ENCODE data around the gene FNDC10. TPM values are rescaled to one million over a fixed set of nuclear protein-coding genes. Genes with fewer than 3 reads are reported as not detected.
A peak's percentile ranks its signal among the peaks of the same experiment; 100 is the strongest.

FNDC10 gene
- total RNA-seq, 1 donor from 2014 or later = 0.60 TPM

- intact Hi-C loops (cut with micrococcal nuclease) = no loop called here
- DNase-seq (no peak), ATAC-seq (ENCODE audit: low read depth) (no peak)
- H3K4me1 Mint-ChIP-seq = no peaks in the 10 kb centered on the region
- POLR2A ChIA-PET = interaction anchor here (0.6 kb wide), 1 partner anchor 98 kb away, joined by 7 read pairs; no protein-coding TSS in a partner anchor
- TF ChIP-seq, protein P1, sequence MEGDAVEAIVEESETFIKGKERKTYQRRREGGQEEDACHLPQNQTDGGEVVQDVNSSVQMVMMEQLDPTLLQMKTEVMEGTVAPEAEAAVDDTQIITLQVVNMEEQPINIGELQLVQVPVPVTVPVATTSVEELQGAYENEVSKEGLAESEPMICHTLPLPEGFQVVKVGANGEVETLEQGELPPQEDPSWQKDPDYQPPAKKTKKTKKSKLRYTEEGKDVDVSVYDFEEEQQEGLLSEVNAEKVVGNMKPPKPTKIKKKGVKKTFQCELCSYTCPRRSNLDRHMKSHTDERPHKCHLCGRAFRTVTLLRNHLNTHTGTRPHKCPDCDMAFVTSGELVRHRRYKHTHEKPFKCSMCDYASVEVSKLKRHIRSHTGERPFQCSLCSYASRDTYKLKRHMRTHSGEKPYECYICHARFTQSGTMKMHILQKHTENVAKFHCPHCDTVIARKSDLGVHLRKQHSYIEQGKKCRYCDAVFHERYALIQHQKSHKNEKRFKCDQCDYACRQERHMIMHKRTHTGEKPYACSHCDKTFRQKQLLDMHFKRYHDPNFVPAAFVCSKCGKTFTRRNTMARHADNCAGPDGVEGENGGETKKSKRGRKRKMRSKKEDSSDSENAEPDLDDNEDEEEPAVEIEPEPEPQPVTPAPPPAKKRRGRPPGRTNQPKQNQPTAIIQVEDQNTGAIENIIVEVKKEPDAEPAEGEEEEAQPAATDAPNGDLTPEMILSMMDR (IDR thresholded peaks at IDR 0.05) = no peak
- H3K27me3 Mint-ChIP-seq = peaks cover 22% of the 10 kb centered on the region
- H3K27ac Mint-ChIP-seq = no peak overlapping the region
- no peaks in the 10 kb centered on the region for H3K36me3 Mint-ChIP-seq (ENCODE audit: low read depth)
- CTCF ChIA-PET = no interaction called here
- H3K4me3 Mint-ChIP-seq = no peak overlapping the region
- H3K9me3 Mint-ChIP-seq = no peaks in the 10 kb centered on the region
Measured at GRCh38 chr1:1582585-1583346, 17.2 kb downstream of the FNDC10 start.

DNA sequence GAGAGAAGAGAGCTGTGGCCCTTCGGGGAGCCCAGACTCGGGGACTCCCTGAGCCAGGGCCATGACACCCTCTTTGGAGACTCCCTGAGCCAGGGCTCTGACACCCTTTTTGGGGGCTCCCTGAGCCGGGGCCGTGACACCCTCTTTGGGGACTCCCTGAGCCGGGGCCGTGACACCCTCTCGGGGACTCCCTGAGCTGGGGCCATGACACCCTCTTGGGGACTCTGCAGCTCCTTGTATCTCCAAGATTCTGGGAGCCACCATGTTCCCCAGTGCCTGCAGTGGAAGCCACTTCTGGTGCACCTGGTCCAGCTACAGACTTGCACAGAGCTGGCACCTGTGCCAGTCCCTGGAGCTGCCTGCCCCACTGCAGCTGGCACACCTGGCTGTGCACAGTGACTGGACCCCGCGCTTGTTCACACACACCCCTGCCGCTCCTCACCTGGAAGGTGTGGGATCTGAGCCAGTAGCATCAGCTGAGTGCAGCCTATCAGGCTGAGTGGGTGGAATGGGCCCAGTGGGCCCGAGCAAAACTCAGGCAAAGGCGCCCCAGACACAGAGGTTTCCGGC is 21.5 kb downstream of the FNDC10 start:
- no peak for ATAC-seq (ENCODE audit: low read depth)
- no peak overlapping the region for H3K4me3 Mint-ChIP-seq
- DNase-seq = no peak
- intact Hi-C loops (cut with micrococcal nuclease) = no loop called here
- no peak overlapping the region for H3K27ac Mint-ChIP-seq
- ChIA-PET POLR2A (interaction anchor here (0.6 to 1.3 kb wide), 2 partner anchors 37 to 182 kb away, joined by 3 to 7 read pairs; partner anchors contain the start of gene MIB2), CTCF (no interaction called here)
- TF ChIP-seq, protein P1 (IDR thresholded peaks at IDR 0.05) = no peak
- peaks cover 10% of the 10 kb centered on the region for H3K36me3 Mint-ChIP-seq (ENCODE audit: low read depth)
- H3K27me3 Mint-ChIP-seq = peaks cover 20% of the 10 kb centered on the region
- peaks cover 14% of the 10 kb centered on the region for H3K4me1 Mint-ChIP-seq
- H3K9me3 Mint-ChIP-seq = no peaks in the 10 kb centered on the region

DNA sequence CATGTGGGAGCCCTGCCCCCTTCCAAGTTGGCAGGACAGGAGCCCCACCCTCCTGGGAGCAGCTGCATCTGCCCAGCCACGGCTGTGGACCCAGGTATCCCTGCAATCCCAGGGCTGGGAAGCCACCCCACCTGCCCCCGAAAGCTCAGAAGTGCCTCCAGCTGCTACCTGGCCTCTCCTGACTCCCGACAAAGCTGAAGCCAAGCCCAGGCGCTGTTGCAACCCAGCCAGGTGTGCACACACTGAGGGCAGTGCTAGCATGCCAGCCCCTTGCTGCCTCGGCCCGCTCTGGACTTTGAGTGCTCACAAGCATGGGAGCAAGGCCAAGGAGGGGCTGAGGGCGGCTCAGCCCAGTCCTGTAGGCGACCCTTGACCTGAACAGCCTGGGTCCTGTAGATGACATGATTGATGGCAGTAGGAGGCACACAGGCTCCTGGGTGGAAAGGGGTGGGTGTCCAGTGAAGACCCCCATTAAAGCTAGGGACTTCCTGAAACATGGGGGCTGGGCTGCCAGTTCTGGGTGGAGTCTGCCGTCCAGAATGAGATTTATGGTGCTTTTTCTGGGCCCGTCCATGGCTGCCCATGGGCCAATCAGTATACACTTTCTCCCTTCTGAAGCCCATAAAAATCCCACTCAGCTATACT is 22.4 kb downstream of the FNDC10 start:
- Mint-ChIP-seq H3K4me1 (peaks cover 23% of the 10 kb centered on the region), H3K4me3 (no peak overlapping the region), H3K36me3 (ENCODE audit: low read depth) (peaks cover 11% of the 10 kb centered on the region), H3K9me3 (no peaks in the 10 kb centered on the region), H3K27ac (no peak overlapping the region), H3K27me3 (peaks cover 16% of the 10 kb centered on the region)
- CTCF ChIA-PET = no interaction called here
- no peak for DNase-seq
- TF ChIP-seq, protein P1 (IDR thresholded peaks at IDR 0.05) = no peak
- intact Hi-C loops (cut with micrococcal nuclease) = no loop called here
- ATAC-seq (ENCODE audit: low read depth) = no peak
- POLR2A ChIA-PET = interaction anchor here (0.9 to 1.3 kb wide), 2 partner anchors 30 to 38 kb away, joined by 3 read pairs; partner anchors contain the start of gene MIB2

GRCh38 chr1:1574721-1575537 is 25.0 kb downstream of the FNDC10 start, which contains the start of gene SSU72:
TSS of gene SSU72 (minus strand) at chr1:1574863. CDS start at chr1:1574557, 306 bp downstream.
- Mint-ChIP-seq H3K4me3 (peak within 1 kb of the TSS; percentile 96), H3K9me3 (no peaks in the 10 kb centered on the region), H3K27ac (peak within 1 kb of the TSS; percentile 98), H3K36me3 (ENCODE audit: low read depth) (peaks cover 24% of the 10 kb centered on the region), H3K4me1 (peaks cover 37% of the 10 kb centered on the region), H3K27me3 (peaks cover 4% of the 10 kb centered on the region)
- ATAC-seq (ENCODE audit: low read depth) = peak; percentile 85
- peak; percentile 95 for DNase-seq
- TF ChIP-seq, protein P1 (IDR thresholded peaks at IDR 0.05) = no peak
- intact Hi-C loops (cut with micrococcal nuclease) = loop anchor here (1.0 to 5.0 kb wide), 6 partner anchors 40 to 344 kb away; partner anchors contain the start of genes ATAD3A, CDK11B, MIB2 and TMEM52
- ChIA-PET CTCF (no interaction called here), POLR2A (interaction anchor here (0.6 to 1.5 kb wide), 5 partner anchors 12 to 176 kb away, joined by 3 to 5 read pairs (median 3); partner anchors contain the start of genes CCNL2 and MIB2)
